Right lung (tissue), 10 donors: Measurements from ENCODE around the gene DCD. TPM values are rescaled to one million over a fixed set of nuclear protein-coding genes. Genes with fewer than 3 reads are reported as not detected.
"Not testable (repeated sequence)": the region's sequence is repeated elsewhere in the genome, so short reads cannot be mapped to it uniquely, and the experiment has no call there.

Source experiments
- DNase-seq, 2 donors: peaks; one replicate each; pipeline ENCODE4 v3.0.0-alpha.2; 2013
- long read RNA-seq, 8 donors: transcript quantifications; one replicate each; lab custom pipeline, GENCODE V29; 2026
- polyA plus RNA-seq, 5 donors: library from polyadenylated mRNA; unstranded; fragments of 120-200 nt; gene quantifications; one replicate each; pipeline versions ENCODE4 v1.2.1 to v1.2.3, GENCODE V29; 2013; ENCODE audit warnings: inconsistent platforms in 1 of 5, low replicate concordance in 1 of 5; ENCODE audit not compliant: insufficient read length in 5 of 5, insufficient read depth in 1 of 5

Gene DCD, protein sequence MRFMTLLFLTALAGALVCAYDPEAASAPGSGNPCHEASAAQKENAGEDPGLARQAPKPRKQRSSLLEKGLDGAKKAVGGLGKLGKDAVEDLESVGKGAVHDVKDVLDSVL
- not detected for polyA plus RNA-seq
- long read RNA-seq, donor 1 = 0 reads
- long read RNA-seq, donor 2 = 0 reads
- long read RNA-seq, donor 3 = 0 reads
- long read RNA-seq, donor 4 = 0 reads
- long read RNA-seq, donor 5 = 0 reads
- long read RNA-seq, donor 6 = 0 reads
- long read RNA-seq, donor 7 = 0 reads
- long read RNA-seq, donor 8 = 0 reads

- no peak for DNase-seq
Observed at GRCh38 chr12:54648265-54648664, at the start of gene DCD. Gene DCD, minus strand, starts transcription at chr12:54648365. Its CDS starts 62 bp downstream, at chr12:54648303.

DNA sequence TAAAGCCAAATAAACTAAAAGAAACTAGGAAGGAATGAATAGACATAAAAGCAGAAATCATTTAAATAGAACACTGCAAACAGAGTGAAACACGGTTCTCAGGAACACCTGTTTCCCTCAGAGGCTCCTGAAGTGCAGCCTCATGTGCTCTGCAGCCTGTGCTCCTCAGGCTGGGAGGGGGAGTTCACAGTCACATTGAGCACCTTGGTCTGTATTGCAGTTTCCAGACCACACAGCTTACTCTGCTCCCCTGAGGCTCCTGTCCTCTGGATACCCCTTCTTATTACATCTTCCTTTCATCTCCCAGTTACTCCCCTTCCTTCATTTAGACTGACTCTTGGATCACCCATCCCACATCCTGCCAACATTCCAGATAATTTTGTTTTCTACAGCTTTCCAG, 49.7 kb upstream of the DCD start:
- DNase-seq = no peak

DNA sequence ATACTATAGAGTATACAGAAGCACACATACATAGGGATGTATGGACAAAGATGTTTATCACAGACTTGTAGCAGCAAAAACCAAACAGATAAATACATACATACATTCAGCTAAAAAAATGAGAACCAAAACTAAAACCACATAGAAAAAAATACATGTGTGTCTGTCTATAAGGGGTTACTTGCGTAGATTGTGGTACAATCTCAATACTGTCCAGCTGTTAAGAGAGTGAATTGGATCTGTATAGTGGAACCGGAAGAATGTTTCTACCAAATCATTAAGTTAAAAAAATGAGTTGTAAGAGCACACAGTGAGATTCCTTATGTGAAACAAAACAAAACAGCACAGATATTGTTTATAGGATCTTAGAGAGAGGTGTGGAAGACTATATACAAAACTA, 44.2 kb upstream of the DCD start:
- no peak for DNase-seq

DNA sequence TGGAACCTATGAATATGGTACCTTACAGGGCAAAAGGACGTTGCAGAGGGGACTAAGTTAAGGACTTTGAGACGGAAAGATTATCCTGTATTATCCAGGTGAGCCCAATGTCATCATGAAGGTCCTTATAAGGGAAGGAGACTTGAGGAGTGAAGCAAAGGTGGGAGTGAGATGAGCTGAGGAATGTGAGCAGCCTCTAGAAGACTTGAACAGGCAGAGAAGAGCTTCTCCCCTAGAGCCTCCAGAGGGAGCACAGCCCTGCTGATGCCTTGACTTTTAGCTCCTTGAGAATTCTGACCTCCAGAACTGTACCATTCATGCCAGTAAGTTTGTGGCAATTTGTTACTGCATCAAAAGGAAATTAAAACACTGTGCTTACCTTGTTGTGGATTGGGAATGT, 41.8 kb upstream of the DCD start:
- DNase-seq = no peak

DNA sequence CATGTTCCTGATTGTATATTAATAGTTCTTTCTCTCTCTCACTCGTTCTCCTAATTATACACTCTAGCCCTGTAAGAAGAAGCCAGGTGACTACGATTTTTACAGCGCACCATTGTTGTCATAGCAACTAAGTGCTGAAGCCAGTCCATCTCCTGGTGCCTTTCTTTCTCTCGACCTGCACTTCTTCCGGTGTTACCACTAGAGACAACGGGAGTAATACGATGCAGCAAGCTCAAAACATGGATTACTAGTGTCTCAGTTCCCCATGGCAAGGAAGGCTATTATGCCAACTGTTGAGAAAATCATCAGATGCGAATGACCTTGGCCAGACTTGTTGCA, 40.8 kb upstream of the DCD start:
- DNase-seq = no peak

GRCh38 chr12:54688309-54689033, 40.3 kb upstream of the DCD start:
- no peak for DNase-seq

GRCh38 chr12:54684636-54685630, 36.8 kb upstream of the DCD start:
- no peak for DNase-seq

DNA sequence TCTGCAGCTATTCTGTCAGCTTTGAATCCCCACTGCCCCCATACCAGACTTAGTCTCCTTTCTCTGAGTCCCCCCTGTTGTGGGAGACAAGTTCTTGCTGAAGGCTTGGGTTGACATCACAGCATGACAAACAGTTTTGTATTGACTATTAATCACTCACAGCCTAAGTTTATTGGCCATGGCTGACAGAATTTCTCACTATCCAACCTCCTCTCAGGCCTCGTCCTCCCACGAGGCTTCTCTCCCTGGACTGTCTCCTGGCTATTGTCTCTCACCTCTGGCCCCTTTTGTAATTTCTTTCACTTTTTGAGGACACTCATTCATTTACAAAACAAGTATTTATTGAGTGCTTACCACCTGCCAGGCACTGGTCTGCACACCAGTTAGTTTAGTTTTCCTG, 35.2 kb upstream of the DCD start:
- DNase-seq = no peak

GRCh38 chr12:54682674-54683073, 34.5 kb upstream of the DCD start:
- DNase-seq = no peak

DNA sequence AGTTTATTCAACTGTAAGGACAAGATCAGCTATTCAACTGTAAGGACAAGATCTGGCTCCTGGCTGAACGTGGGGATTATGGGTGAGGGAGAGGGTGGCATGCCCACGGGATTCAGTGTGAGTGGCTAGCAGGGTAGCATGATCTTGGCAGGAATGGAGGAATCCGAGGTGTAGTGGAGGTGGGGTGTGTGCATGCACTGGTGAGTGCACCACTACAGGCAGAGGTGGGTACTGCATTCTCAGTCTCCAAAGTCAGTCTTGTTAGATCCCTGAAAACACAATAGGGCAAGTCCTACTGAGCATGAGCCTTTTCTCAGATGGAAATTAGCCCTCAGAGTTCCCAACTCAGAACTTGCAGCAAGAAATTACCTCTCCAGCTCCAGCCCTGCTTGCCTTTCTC, 32.2 kb upstream of the DCD start:
- DNase-seq = no peak

- no peak for DNase-seq
Observed at GRCh38 chr12:54678131-54678530, 30.0 kb upstream of the DCD start.

DNA sequence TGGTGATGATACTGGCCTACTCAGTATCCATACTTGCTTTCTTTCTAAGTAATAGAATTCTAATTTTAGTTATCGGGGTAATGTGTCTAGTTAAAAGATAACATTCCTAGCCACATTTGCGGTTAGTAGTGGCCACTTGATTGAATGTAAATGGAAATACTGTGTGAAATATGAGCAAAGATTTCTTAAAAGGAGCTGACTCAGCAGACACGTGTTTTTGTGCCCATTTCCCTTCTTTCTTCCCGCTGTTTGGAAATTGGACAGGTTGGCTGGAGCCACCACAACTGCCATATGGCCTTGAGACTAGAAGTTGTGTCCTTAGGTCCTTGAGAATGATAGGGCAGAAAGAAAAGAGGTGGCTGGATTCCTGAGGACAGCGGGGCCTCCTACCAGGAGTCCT, 19.8 kb upstream of the DCD start:
- no peak for DNase-seq

DNA sequence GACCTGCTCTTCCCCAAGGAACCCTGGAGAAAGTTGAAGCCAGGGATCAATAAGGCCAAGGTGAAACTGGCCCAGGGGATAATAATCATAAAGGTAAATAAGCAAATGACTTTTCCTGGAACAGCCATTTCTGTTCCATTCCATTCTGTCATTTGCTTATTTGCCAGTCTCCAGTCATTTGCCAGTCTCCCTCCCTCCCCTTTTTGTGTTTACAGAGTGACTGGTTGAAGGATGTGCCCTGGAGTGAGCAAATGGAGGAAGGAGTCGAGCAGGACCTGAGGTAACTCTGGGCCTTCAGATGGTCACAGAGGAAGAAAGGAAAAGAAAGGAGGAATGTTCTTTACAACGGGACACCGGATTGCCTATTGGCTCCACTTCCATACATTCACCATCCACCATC, 17.8 kb upstream of the DCD start:
- DNase-seq = no peak

DNA sequence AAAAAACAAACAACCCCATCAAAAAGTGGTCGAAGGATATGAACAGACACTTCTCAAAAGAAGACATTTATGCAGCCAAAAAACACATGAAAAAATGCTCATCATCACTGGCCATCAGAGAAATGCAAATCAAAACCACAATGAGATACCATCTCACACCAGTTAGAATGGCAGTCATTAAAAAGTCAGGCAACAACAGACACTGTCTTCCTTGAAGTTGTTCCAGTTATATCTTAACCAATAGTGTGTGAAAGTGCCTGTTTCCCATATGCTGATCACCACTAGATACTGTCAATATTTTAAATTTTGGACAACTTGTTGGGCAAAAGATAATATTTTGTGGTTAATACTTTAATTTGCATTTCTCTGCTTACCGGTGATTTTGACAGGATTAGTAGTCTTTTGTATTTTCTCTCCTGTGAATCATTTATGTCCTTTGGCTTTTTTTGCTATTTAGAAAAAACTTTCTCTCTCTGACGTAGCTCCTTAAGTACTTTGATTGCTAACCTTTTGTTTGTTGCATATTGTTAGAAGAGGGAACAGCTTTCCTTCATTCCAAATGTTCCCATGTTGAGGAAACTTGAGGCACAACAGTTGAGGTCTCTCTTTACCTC, 17.0 kb upstream of the DCD start:
- DNase-seq = not testable (repeated sequence)

GRCh38 chr12:54663603-54664002, 15.4 kb upstream of the DCD start:
- DNase-seq = no peak

DNA sequence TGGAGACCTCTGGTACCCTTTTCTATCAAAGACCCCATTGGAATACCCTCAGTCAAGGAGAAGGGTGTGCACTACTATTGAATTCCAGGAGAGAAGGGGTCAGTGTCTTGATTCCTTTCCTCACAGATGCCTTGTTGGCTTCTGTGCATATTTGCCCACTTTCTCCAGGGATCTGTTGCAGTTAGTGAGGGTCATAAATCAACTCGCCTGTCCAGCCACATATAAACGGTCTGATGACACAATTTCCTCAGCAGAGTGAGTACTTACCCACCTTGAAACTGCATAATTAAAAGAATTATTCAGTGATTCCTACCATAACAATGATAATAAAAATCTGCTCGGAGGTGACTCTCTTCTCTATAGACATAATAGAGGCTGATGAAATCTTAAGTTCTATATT, 13.9 kb upstream of the DCD start:
- DNase-seq = no peak

DNA sequence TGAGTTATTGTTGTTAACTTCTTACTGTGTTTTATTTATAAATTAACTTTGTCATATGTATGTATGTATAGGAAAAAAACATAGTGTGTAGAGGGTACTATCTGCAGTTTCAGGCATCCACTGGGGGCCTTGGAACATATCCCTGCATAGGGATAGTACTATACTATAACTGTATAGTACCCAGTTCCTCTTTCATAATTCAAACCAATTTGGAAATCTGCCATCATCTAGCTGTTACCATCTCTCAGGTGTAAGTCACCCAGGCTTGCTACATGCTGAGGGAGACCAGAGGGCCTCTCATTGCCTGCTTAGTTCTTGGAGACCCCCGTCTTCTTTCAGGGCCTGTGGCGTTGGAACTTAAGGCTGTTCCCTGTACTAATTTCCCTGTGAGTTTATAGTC, 12.9 kb upstream of the DCD start:
- DNase-seq = no peak

GRCh38 chr12:54660320-54660962, 12.3 kb upstream of the DCD start:
- DNase-seq = no peak

- DNase-seq = no peak
Observed at GRCh38 chr12:54658306-54659264, 10.4 kb upstream of the DCD start.

- no peak for DNase-seq
Observed at GRCh38 chr12:54657105-54657607, 9.0 kb upstream of the DCD start.
